SKM-1 (cell line): ENCODE data around the gene COL9A3.

Source experiments
- DNase-seq: peaks from one replicate; lab custom pipeline; 2025; ENCODE audit not compliant: unreplicated experiment; lab: John Stamatoyannopoulos, UW

Gene COL9A3

DNA sequence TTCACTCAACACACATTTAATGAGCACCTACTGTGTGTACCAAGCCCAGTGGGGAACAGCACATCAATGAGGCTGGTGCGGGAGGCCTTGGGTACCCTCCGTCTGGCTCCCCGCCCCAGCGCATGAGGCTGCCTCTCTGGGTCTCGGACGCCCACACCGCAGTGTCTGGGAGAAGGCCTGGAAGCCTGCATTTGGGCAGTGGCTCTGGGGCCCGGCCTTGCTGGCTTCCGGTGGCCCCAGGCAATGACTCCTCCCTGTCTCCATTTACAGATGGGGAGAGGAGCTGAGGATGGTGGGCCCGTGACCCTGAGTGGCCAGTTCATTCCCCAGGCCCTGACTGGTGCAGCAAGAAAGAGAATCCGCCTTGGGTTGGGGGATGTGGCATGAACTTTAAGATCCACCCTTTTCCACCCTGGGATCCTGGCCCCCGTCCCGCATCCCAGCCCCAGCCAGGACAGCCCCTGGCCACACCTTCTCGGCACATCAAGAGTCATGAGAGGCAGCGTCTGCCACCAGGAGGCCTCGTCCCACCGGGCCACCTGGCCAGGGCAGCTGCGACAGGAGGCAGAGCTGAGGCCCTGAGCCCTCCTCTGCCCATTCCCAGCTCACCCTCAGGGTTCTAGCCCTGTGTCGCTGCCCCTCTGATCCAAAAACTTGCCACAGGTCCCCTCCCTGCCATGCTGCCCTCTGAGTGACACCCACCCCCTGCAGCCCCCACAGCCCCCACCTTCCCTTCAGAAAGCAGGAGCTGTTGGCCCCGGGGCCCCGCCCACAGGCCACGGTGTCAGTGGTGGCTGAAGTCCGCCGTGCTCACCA is 38.0 kb upstream of the COL9A3 start:
- DNase-seq = no peak

DNA sequence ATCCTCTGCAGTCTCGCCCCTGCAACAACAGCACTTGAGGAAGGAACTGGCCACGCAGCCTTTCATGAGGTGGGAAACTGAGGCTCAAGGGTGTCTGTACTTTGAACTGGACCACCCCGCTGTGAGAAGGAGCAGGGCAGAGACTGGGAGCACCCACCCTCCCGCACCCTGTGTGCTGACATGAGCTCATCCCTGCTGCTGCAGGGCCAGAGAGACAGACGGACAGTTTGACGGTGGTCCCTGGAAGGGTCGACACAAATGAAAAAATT is 37.5 kb upstream of the COL9A3 start:
- DNase-seq = no peak

DNA sequence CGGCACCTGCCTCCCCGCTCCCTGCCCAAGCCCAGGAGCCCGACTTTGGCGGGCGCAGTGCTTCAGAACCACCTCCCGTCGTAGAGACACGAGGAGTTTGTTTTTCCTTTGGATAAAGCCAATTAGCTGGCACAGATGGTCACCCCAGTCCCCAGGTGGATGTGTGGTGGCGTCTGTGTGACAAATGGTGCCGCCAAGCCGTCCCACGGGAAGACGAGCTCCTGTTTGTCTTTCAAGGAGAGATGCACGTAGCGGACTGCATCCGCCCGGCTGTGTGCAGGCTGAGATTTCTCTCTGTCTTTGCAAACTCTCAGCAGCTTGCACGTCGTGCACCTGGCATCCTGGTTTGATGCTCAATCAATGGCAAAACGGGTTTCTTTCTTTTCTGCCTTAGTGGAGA is 36.6 kb upstream of the COL9A3 start:
- no peak for DNase-seq

DNA sequence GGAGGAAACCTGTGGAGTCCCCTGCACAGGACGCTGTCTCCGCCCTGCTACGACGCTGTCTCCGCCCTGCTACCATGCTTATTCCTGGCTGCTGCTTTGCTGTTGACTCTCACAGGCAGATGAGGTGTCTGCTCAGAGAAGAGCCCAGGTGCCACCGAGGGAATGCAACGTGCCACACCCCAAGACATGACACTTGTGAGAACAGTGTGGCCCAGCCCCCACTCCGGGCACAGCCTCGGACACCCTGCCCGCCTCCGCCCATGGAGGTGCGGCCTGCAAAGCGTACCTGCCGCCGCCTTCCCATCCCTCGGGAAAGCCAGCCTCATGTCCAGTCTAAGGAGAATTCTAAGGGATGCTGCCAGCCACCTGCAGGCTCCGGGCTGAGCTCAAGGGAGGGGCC is 36.2 kb upstream of the COL9A3 start:
- DNase-seq = no peak

DNA sequence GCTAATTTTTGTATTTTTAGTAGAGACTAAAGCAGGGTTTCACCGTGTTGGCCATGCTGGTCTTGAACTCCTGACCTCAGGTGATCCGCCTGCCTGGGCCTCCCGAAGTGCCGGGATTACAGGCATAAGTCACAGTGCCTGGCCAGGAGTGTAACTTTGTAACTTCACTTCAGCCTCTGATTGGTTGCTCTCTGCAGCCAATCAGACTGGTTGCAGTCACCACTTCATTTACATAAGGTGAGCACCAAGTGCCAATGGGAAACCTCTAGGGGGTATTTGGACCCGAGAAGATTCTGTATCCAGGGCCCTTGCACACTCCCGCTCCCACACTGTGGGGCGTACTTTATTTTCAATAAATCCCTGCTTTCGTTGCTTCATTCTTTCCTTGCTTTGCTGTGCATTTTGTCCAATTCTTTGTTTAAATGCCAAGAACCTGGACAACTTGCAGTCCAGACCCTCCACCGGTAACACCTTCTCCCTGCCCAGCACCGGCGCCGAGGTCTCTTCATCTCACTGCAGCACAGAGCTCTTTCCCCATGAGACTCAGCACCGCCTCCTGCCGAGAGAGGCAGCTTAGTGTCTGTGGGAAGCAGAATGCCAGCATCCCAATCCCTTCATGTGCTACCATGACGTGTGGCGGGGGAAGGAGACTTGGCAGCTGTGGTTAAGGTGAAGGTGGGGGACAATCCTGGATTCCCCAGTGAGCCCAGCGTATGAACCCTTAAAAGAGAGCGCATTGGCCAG is 34.5 kb upstream of the COL9A3 start:
- DNase-seq = no peak

DNA sequence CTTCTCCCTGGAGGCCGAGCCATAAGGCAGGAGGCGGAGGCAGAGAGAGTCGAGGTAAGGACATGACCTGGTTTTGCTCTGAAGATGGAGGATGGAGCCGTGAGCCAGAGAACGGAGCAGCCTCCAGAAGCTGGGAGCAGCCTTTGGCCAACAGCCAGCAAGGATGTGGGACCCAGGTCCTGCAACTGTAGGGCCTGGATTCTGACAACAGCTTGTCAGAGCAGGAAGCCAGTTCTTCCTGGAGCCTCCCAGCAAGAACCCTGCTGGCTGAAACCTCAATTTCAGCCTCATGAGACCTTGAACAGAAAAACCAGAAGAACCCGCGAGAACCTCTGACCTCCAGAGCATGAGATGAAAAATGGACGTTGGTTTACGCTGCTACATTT is 34.0 kb upstream of the COL9A3 start:
- no peak for DNase-seq

DNA sequence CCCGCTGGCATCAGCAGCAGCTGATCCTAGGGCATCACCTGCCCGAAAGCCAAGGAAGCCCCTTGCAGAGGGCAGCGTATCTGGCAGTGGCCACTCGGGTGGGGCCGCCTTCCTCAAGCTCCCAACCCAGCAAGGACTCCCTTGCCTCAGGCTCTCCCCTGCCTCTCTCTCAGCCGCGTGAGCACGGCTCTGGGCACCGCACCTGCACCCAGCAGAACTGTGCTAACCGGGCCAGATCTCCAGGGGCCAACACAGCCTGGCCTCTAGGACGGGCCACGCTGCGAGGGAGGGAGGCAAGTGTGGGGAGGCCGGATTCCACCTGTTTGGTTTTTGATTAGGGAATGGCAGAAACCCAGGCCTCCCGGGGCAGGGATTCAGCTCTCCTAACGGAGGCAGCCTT is 32.4 kb upstream of the COL9A3 start:
- DNase-seq = no peak

DNA sequence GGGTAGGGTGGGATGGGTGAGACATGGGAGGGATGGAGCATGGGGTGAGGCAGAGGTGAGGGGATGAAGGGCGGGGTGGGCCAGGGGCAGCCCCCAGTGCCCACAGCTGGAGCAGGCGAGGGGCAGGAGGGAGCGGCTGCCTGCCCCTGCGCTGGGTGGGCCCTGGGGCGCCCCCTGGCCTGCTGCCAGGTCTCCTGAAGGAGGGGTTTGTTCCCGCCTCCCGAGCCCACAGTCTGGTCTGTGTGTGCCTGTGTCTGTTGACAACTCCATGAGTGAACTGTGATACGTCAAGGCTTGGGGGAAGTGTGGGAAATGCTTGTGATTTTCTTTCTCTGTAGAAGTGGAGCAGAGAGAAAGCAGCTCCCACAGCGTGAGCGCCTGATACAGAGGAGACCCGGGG is 31.5 kb upstream of the COL9A3 start:
- DNase-seq = no peak

DNA sequence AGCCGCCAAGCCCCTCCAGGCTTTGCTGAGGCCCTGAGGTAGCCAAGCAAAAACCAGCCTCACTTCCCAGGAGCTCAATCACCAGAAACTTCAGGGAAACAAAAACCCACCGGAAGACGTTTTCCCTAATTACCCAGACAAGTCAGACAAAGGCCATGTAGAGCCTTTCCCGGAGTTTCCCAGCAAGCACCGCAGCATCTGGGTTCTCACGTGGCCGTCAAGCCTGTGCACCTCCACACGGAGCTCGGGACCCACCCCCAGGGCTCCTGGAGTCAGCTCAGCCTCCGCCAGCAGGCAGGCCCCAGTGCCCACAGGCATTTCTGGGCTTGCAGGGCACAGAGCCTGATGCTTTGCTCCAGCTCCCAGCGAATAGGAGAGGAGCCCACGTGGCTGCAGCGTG is 30.7 kb upstream of the COL9A3 start:
- no peak for DNase-seq

DNA sequence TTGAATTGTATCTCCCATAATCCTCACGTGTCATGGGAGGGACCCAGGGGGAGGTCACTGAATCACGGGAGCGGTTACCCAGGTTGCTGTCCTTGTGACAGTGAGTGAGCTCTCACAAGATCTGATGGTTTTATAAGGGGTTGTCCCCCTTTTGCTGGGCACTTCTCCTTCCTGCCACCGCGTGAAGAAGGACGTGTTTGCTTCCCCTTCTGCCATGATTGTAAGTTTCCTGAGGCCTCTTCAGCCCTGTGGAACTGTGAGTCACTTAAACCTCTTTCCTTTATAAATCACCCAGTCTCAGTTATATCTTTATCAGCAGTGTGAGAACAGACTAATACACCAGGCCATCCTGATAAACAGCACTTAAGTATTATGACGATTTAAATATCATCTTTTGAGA is 29.5 kb upstream of the COL9A3 start:
- no peak for DNase-seq

DNA sequence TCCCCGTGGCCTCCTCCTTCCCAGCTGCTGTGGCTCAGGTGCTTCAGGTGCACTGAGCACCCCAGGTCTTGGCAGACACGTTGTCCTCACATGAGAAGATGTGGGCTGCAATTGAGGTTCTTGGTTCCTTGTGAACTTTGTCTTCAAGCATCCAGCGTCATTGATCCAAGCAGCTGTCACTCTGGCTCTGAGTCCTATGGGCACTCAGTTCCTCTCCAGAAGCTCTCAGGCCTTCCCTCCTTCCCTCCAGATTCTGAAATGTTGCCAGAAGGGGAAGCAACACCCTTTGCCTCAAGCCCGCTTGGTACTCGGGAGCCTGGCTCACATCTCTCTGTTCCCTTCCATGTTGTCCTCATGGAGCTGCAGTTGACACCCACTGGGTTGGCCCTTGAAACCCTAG is 29.0 kb upstream of the COL9A3 start:
- peak; percentile 38 for DNase-seq

DNA sequence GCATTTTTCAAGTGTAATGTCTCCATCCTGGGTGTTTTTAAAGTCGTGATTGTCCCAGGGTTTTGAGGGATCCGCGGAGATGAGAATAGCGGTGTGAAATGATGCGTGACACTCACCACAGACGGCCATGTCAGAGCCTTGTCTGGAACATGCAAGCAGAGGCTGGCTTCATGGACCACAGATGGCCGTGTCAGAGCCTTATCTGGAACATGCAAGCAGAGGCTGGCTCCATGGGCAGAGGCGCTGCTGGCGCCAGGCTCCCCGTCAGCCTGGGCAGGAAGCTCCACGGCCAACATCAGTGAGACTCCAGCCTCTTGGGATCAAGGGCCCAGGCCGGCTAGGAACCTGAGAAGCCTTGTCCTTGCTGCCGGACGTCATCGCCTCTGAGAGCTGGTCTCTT is 28.2 kb upstream of the COL9A3 start:
- no peak for DNase-seq

DNA sequence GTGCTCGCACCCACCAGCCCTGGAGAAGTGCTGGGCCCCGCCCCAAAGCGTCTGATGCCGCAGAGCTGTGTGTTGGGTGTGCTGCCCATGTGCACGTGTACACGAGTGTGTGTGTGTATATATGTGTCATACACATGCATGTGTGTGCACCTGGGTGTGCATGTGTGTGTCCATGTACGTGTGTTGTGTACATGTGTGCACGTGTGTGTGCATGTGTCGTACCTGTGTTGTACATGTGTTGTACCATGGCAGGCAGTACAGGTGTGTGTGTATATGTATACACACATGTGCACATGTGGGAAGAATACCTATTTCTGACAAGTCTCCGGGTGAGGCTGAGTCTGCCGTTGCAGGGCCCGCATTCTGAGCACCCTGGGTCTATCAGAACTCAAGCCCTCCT is 26.8 kb upstream of the COL9A3 start:
- no peak for DNase-seq

DNA sequence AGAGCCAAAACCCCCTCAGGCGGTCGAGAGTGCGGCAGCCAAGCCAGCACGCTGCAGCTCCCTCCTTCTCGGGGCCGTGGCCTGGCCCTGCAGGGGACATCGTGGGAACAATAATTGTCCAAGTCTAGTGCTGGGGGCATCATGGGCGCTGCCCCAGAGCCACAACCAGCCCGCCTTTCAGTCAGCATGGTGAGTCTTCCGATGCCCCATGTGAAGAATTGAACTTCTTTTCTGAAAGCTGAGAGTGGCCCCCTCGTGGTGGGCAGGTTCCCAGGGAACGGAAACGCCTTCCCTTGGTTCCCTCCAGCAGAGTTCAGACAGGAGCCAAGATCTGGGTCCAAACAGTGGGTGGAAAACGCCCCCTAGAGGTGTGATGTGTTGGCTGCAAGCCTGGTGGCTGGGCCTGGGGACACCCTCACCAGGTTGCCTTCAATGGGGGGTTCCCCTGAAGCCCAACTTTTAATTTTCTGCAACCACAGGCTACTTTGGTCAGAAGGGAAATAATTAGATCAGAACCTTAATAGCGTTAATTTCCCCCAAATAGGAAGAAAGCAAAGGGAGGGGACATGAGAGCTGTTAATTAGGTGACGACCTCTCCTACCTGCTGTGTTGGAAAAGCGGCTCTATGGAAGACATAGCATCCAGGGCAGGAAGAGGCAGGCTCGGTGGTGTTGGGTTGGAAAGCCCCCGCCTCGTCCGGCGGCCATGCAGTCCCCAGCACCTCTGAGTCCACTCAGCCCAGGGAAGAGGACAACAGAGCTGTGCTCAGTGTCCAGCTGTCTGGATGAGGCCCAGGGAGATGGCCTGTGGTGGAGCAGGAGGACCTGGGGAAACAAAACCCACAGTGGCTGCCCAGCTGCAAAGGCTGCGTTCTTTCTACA is 25.3 kb upstream of the COL9A3 start:
- DNase-seq = peak; percentile 93

DNA sequence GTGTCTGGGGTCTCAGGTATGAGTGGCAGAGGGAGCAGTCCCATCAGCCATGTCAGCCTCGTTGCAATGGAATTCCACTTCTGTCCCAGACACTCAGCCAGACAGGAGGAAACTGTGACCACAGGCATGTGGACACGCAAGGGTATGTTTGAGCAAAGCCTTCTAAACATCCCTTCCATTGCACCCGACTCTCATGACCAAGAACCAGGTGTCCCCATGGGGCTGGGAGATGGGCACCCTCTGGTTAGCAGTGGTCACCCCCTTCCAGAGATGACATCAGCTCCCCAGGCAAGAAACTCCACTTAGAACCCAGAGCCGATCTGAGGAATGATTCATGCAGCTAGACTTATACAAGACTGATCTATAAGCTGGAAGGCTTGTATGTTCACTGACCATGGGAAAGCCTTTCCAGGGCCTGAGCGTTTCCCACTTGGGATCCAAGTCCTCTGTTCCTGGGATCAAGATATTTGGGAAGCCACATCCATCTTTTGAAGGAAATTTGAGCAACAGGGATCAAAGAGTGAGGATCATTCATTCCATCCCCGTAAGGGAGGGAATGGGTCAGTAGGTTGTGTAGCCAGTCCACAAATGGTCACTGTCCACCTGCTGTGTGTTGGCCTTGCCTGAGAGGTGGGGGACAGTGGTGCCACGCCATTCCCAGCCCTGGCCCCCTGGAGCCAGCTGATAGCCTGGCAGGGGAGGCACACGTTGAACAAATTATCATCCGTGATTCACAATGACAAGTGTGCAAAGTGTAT is 24.5 kb upstream of the COL9A3 start:
- DNase-seq = no peak

DNA sequence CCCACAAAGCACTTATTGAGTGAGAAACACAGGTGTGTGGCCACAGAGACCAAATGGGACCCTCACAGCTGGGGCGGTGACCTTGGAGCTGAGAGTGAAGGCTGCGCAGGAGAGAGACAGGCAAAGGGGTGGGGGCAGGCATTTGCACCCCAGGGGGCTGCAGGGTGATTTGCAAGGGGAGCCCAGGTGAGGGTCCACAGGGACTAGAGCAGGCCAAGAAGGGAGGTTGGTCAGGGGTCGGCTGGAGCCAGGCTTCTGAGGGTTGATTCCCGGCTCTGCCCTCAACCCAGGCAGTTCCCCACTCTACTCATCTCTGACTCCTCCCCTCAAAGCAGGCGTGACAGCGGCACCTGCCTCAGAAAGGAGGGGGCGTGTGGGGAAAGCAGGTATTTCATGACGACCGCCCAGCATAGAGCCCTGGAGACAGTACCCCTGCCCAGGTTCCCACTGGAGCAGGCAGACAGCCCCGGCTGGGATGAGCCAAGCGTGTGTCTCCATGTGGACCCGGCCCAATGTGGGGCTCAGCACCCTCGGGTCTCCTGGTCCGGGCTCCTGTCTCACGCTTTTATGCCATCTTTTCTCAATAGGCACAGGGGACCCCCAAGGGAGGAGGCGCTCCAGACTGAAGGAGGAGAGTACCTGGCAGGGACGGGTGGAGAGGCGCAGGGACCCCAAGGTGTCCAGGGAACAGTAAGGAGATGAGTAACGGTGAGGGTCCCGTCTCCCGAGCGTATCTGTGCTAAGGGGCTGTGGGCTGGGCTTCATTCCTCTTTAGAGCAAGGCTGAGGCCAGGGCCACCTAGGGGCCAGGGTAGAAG is 23.7 kb upstream of the COL9A3 start:
- no peak for DNase-seq

DNA sequence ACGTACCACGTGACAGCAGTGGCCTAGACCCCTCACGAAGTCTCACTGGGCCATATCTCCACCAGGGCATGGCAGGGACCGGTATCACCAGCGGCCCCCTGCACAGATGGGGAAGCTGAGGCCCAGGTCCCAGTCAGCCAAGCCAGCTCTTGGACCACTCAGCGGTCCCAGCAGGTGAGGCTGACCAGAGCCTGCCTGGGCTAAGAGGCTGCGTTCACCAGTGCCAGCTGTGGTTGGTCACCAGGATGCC is 23.2 kb upstream of the COL9A3 start:
- DNase-seq = no peak

DNA sequence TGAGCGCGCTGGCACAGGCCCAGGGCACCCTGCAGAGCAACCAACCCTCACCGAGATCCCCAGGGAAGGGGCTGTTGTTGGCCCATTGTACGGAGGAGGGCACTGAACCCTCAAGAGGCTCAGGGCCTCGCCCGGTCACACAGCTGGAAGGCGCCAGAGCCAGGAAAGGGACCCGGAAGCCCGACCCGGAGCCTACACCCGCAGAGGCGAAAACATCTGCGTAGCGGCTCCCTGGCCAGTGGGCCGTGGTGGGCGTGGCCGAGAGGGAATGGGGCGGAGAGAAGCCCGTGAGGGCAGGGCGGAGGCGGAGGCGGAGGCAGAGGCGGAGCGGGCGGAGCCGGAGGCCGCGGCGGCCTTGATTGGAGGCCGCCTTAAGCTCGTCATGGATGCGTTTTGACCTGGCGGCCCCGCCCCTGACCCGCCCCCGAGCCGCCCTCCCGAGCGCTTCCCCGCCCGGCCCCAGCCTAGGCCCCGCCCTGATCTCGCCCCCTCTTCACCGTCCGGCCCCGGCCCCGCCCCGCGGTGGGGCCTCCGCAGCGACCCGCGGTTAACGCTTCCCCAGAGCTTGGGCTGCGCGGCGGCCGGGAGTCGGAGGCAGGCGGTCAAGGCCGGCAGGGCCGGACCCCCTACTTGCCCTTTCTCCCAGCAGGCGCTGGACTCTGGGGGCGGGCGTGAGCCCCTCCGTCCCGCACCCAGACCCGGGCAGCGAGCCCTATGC is 22.7 kb upstream of the COL9A3 start:
- peak; percentile 74 for DNase-seq

DNA sequence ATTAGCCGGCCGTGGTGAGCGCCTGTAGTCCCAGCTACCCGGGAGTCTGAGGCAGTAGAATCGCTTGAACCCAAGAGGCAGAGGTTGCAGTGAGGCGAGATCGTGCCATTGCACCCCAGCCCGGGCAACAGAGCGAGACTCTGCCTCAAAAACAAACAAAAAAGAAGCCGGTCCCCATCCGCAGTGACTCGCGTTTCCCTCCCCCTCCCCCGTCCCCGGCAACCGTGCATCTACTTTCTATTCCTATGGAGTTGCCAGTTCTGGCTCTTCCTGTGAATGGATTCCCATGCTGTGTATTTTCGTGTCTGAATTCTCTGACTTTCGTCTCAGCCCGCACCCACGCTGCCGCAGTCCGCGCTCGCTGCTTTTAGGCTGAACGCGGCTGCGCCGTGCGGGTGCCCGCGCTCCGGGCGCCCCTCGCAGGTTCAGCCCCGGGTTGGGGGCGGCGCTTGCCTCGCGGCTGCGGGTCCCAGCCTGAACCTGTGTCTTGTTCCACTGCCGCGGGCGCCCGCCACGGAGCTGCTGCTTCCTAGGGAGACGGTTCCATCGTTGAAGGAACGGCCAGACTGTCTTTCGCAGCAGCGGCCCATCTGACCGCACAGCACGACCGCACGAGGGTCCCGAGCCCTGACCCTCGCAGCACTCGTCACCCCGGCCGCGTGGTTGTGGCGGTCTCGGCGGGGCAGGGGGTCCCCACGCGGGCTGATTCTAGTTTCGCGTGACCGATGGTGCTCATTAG is 21.7 kb upstream of the COL9A3 start:
- no peak for DNase-seq
